HG03565 (cell line): ENCODE results near the gene AFAP1L2.

Experiments used
- ATAC-seq: cut with Tn5 transposase; IDR thresholded peaks from one replicate; pipeline ENCODE4 v1.9.1; 2021; ENCODE audit warnings: mild to moderate bottlenecking, moderate library complexity; ENCODE audit not compliant: unreplicated experiment

Gene AFAP1L2

DNA sequence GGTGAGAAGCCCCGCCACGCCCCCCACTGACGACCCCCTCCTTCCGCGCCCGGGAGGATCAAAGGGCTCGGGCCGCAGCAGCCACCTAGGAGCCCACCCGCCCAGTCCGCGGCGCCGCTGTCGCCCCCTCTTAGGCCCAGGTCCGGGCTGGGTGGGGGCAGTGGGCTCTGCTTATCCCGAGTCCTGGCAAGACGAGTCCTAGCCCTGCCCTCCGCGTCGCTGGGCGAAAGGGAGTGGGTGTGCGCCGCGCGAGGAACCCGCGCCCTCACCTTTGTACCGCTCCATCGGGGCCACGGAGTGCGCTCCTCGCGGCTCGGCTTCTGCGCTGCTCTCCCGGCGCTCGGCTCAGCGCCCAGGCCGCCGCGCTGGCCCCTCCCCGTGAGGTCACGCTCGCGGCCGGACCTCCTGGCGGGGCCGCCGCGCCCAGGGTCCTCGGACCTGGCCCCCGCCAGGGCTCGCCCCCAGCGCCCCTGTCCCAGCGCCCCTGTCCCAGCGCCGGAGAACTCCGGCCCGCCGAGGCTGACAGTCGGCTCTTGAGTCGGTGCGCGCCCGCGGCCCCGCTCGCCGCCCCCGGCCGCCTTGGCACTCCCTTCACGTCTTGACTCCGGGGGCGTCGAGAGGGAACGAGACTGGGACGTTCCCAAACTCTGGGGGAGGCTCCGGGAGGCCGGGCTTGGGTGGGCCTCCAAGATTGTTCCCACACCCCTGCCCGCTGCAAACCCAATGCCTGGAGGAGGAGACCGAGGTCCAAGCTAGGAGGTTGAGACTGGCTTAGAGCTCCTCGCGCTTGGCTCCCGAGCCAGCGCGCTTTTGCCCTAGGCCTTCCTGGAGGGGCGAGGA is at the start of gene AFAP1L2:
AFAP1L2 (minus strand) TSS at position 332 of the 840 bp plus-strand sequence; CDS start at position 285, 47 bp downstream.
- ATAC-seq, result no peak

DNA sequence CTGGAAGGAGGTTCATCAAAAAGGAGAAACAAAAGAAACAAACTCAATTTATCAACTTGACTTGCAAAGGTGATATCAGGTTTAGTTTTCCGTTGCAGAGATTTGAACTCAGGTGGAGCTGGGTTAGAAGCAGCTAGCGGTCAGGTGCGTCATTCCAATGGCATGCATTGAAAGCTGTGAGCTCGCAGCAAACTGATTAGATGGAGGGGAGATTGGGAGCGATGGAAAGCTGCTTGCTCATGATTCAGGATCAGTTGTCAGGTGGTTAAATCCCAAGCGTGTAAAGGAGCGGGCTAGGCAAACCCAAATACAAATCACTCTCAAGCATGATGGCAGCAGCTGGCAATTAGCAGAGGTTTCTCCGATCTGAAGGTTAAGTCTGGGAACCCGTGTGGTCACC is 49.3 kb upstream of the AFAP1L2 start:
- no peak for ATAC-seq

DNA sequence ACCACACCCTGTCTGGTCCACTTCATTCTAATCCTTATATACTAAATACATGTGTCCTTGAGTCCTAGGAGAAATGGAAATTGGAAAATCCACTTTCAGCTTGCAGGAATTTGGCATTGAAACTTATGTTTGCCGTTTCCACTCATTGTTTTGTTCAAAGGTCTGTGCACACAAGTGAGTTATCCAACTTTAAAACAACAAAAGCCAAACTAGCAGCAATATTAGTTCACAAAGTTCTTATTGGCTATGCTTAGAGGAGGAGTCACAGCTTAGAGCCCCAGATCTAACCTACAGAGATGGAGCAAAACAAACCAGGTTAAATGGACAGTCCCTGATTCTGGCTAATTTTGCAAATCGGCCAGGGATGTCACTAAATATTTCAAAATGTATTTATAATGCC is 44.6 kb upstream of the AFAP1L2 start:
- ATAC-seq, result no peak

DNA sequence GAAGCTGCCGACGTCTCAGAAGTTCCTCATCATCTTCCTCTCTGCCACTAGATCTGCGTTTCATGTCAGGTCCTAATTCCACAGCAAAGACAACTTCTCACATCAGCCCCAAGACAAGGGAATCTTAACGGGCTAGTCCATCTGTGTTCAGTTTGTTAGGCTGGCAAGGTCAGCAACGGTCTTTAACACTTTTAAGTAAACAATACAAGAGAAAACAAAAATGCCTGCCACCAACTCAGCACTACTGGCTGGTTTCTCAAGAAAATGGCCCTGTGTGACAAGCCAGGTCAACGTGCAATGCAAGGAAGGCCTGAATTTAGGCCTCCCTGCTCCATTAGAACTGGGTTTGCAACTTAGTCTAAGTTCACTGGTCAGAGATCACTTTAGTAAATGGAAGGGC is 41.0 kb upstream of the AFAP1L2 start:
- ATAC-seq, result no peak

GRCh38 chr10:114444819-114445218 is 40.5 kb upstream of the AFAP1L2 start:
- ATAC-seq, result no peak

GRCh38 chr10:114442091-114442630 is 37.9 kb upstream of the AFAP1L2 start:
- no peak for ATAC-seq

- ATAC-seq, result no peak
Observed at GRCh38 chr10:114441107-114441506, 36.8 kb upstream of the AFAP1L2 start.

DNA sequence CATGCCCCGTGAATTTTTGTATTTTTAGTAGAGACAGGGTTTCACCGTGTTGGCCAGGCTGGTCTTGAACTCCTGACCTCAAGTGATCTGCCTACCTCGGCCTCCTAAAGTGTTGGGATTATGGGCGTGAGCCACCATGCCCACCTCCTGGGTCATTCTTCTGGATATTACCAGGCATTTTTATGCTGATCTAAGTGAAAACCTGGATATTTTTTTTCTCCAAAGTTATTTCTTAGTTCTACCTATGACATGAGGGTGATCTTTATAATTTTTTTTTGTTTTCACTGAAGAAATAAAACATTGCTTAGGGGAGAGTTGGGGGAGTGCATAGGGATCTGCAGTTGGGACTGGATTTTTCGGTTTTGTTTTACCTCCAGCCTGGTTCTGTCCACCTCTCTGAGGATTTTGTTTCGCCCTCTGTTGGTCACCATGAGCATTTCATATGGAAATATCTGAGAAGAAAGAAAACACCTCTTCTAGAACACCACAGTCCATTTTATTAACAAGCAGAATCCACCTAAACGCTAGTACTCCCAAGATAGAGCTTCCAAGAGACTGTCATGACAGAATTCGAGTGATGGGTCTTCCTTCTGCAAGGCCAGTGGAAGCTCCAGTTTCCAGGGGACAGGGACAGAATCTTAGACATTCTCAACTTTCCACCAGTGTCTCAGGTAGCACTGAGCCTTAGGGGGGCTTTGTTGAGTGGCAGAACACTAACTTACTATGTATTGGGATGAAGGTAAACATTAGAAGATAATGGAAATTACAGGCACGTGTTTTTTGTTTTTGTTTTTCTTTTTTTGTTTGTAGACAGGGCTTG is 33.4 kb upstream of the AFAP1L2 start:
- ATAC-seq, result no peak

DNA sequence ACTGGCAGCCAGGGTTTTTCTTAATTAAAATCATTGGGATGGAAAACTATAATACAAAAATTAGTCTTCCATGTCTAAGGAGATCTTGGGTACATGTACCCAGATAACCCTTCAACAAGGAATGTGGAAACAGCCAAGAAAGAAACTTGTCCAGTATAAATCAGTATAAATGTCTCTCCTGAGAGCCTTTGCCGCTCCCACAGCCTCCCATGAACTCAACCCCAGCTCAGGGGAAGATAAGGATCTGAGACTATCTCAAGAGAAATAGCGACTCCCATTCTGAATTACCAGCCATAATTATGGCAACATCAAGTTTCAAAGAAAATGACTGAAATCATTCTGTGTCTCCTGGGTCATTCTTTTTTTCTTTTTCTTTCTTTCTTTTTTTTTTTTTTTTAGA is 32.6 kb upstream of the AFAP1L2 start:
- ATAC-seq, result no peak

DNA sequence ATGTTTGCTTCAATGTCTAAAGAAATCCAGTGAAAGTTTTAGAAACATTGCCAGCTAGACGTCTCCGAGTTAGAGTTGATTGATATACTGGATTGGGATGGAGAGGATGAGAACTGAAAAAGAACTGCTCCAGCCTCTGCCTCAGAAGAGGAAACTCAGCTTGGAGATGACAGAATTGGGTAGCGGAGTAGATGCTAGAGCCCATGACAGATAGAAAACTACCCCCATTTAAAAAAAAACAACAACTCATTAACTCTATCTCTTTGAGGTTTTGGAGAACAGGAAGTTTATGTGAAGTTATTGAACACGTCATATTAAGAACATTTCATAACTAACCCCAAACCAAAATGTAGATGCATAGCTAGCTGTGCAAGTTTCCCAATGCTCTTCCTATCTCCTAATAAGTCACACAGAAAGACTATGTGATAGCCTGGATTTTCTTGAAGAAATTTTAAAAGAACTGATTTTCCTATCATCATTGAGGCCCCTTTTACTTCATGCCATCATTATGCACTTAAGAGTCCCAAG is 28.3 kb upstream of the AFAP1L2 start:
- no peak for ATAC-seq

- no peak for ATAC-seq
Observed at GRCh38 chr10:114431414-114432135, 27.3 kb upstream of the AFAP1L2 start.

DNA sequence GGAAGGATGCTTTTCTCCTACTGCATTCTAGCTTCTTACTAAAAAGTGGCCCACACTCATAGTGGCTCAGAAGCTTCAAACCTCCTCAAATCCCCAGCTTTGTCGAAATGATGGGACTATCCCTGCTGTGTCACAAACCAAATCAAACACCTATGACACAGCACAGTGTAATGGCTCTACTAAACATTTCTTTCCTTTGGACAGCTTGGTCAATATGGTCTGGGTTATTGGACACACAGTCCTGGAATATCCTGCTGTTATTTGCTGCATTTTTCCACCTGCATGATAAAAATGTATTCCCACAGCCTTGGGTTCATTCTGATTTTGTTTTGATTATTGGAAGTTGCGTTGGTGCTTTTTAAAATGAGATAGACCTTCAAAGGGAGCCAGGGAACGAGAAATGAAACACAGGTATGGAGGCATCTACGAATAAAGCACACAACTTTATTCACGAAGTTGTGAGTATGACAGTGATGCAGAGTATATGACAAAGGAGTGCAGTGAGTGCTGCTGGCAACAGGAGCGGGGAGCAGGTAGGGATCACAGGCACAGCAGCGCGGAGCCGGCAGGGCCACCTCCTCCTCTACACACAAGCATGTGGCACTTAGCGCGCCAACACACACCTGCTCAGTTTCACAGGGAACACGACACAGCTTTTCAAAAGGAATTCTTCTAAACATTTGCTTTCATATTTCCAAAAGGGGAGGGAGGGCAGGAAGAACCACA is 26.5 kb upstream of the AFAP1L2 start:
- ATAC-seq, result no peak

DNA sequence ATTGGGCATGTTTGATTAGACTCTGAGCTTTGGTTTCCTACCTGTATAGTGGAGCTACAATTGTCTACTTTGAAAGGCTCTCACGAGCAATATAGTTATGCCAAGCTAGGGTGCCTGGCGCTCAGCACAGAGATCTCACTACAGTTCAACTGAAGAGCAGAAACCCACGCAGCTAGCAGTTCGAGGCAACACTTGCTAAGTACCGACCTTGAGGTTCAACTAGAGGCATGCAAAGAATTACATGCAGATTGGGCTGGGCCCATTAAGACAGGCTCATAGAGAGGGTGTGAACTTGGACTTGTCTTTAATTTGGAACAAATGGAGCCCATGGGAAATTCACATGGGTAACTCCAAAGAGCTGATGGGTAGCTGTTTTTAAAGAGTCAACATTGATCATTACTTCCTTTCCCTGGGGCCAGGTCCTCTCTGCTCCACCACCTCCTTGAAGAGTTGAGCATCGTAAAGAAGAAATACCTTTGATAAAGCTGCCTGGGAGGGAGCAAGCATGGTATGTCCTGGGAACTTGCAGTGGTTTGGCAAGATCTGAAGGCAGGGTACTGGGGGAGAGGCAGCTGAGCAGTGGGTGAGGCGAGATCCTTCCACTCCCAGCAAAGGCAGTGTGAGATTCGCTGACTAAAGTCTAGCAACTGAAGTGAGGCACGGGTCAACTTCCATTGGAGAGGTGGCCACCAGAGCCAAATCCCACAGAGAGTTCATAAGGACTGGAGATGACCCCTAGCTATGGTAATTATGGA is 25.5 kb upstream of the AFAP1L2 start:
- ATAC-seq, result no peak

GRCh38 chr10:114427124-114427852 is 23.0 kb upstream of the AFAP1L2 start:
- ATAC-seq, result no peak

GRCh38 chr10:114426476-114426875 is 22.2 kb upstream of the AFAP1L2 start:
- ATAC-seq, result no peak

DNA sequence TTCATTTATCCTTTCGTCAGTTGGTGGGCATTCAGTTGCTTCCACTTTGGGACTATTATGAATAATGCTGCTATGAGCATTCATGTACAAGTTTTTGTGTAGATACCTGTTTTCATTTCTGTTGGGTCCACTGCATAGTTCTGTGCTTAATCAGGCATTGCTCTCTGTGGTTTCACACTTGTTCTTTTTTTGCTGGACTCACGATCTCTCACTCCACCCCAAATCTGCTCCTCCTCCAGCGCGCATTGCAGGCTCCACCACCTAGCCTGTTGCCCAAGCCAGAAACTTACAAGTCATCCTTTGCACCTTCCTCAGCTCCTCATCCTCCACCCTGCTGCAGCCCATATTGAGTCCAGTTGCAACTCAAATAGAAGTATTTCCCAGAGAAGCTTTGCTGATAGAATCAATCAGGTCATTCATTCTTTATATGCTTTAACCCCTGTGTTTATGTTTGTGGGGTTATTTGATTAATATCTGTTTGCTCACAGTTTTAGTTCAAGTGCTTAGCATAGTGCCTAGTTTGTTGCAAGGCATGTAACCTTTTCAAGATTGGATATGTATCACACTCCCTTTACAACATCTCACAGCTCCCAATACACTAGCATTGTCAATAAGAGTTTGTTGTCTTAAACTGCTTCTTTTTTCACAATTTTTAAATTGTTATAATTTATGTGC is 16.6 kb upstream of the AFAP1L2 start:
- no peak for ATAC-seq

GRCh38 chr10:114418109-114418508 is 13.8 kb upstream of the AFAP1L2 start:
- ATAC-seq, result no peak
